HEK293 (cell line): ENCODE data around the gene TBC1D5.

Experiments
- CTCF ChIA-PET: fragments of 350-600 bp; formaldehyde crosslinking; extraction: SDS; loops from one replicate; lab custom pipeline; 2021; ENCODE audit warnings: antibody characterized with exemption; lab: Yijun Ruan, JAX
- POLR2A ChIA-PET: fragments of 300-600 bp; formaldehyde crosslinking; extraction: SDS; loops from one replicate; lab custom pipeline; 2020; ENCODE audit warnings: antibody characterized with exemption, inconsistent platforms; lab: Yijun Ruan, JAX
- H3K27ac ChIP-seq: fragments of 200-500 bp; sonication (Bioruptor generic); 2 replicates; pipeline ENCODE4 v1.5.1; 2014; ENCODE audit warnings: low read depth, low read length, control low read depth, inconsistent platforms; ENCODE audit errors: extremely low read depth
- H3K36me3 ChIP-seq, 2 experiments: fragments of 200-500 bp in 1 of 2; sonication (Bioruptor generic) in 1 of 2; 1 replicate in 1 of 2; 2 replicates in 1 of 2; pipeline ENCODE4 v1.5.1; 2014 to 2017; ENCODE audit warnings: inconsistent platforms in 2 of 2, low read length in 2 of 2; ENCODE audit not compliant: control insufficient read depth in 2 of 2, insufficient read depth in 1 of 2
- H3K4me1 ChIP-seq: fragments of 200-500 bp; sonication (Bioruptor generic); 2 replicates; pipeline ENCODE4 v1.5.1; 2014; ENCODE audit warnings: mild to moderate bottlenecking, low read length, inconsistent platforms; ENCODE audit not compliant: control insufficient read depth, insufficient read depth
- H3K4me3 ChIP-seq: 2 replicates; pipeline ENCODE4 v1.5.1; 2011; ENCODE audit warnings: low read depth, mild to moderate bottlenecking, control low read depth, low read length, moderate library complexity
- H3K9me3 ChIP-seq: fragments of 200-500 bp; sonication (Bioruptor generic); 2 replicates; pipeline ENCODE4 v1.5.1; 2014; ENCODE audit warnings: low read depth, low read length, inconsistent platforms; ENCODE audit not compliant: control insufficient read depth, insufficient read depth
- BCL11B ChIP-seq: fragments of 450-650 bp; formaldehyde crosslinking; IDR thresholded peaks from 2 replicates; pipeline ENCODE4 v1.5.1; 2016; ENCODE audit warnings: low read depth, missing biosample characterization, missing genetic modification characterization
- GLIS1 ChIP-seq: fragments of 450-650 bp; formaldehyde crosslinking; IDR thresholded peaks from 2 replicates; pipeline ENCODE4 v1.5.1; 2016; ENCODE audit warnings: missing biosample characterization, missing genetic modification characterization
- GLIS2 ChIP-seq: fragments of 450-650 bp; formaldehyde crosslinking; IDR thresholded peaks from 2 replicates; pipeline ENCODE4 v1.5.1; 2016; ENCODE audit warnings: missing biosample characterization, missing genetic modification characterization
- IKZF3 ChIP-seq: fragments of 450-650 bp; IDR thresholded peaks from 2 replicates; pipeline ENCODE4 v1.5.0; 2018; ENCODE audit warnings: missing biosample characterization, mild to moderate bottlenecking, missing genetic modification characterization, moderate library complexity
- MZF1 ChIP-seq: fragments of 450-650 bp; formaldehyde crosslinking; IDR thresholded peaks from 2 replicates; pipeline ENCODE4 v1.5.1; 2017; ENCODE audit warnings: missing biosample characterization, missing genetic modification characterization, borderline replicate concordance
- OVOL3 ChIP-seq: fragments of 450-650 bp; formaldehyde crosslinking; IDR thresholded peaks from 2 replicates; pipeline ENCODE4 v1.5.1; 2016; ENCODE audit warnings: missing biosample characterization, missing genetic modification characterization
- TSHZ1 ChIP-seq: fragments of 450-650 bp; formaldehyde crosslinking; IDR thresholded peaks from 2 replicates; pipeline ENCODE4 v1.5.1; 2016; ENCODE audit warnings: missing biosample characterization, missing genetic modification characterization, borderline replicate concordance
- WT1 ChIP-seq: fragments of 450-650 bp; formaldehyde crosslinking; IDR thresholded peaks from 2 replicates; pipeline ENCODE4 v1.5.1; 2016; ENCODE audit warnings: missing biosample characterization, missing genetic modification characterization
- ZBTB1 ChIP-seq: fragments of 450-650 bp; formaldehyde crosslinking; IDR thresholded peaks from 2 replicates; pipeline ENCODE4 v1.5.1; 2016; ENCODE audit warnings: missing biosample characterization, missing genetic modification characterization
- ZEB2 ChIP-seq: fragments of 450-650 bp; formaldehyde crosslinking; IDR thresholded peaks from 2 replicates; pipeline ENCODE4 v1.5.1; 2016; ENCODE audit warnings: missing biosample characterization, missing genetic modification characterization
- ZFP69B ChIP-seq: fragments of 450-650 bp; formaldehyde crosslinking; IDR thresholded peaks from 2 replicates; pipeline ENCODE4 v1.5.1; 2016; ENCODE audit warnings: missing biosample characterization, missing genetic modification characterization
- ZNF133 ChIP-seq: fragments of 450-650 bp; formaldehyde crosslinking; IDR thresholded peaks from 2 replicates; pipeline ENCODE4 v1.5.1; 2016; ENCODE audit warnings: missing biosample characterization, missing genetic modification characterization
- ZNF174 ChIP-seq: fragments of 450-650 bp; formaldehyde crosslinking; IDR thresholded peaks from 2 replicates; pipeline ENCODE4 v1.5.0; 2017; ENCODE audit warnings: missing biosample characterization, mild to moderate bottlenecking, missing genetic modification characterization
- ZNF214 ChIP-seq: fragments of 450-650 bp; formaldehyde crosslinking; IDR thresholded peaks from 2 replicates; pipeline ENCODE4 v1.5.1; 2017; ENCODE audit warnings: missing biosample characterization, mild to moderate bottlenecking, missing genetic modification characterization, borderline replicate concordance
- ZNF221 ChIP-seq: fragments of 450-650 bp; formaldehyde crosslinking; IDR thresholded peaks from 2 replicates; pipeline ENCODE4 v1.5.1; 2017; ENCODE audit warnings: missing biosample characterization, missing genetic modification characterization, borderline replicate concordance
- ZNF24 ChIP-seq: fragments of 450-650 bp; formaldehyde crosslinking; IDR thresholded peaks from 2 replicates; pipeline ENCODE4 v1.5.1; 2016; ENCODE audit warnings: missing biosample characterization, missing genetic modification characterization
- ZNF350 ChIP-seq: fragments of 450-650 bp; formaldehyde crosslinking; IDR thresholded peaks from 2 replicates; pipeline ENCODE4 v1.5.0; 2017; ENCODE audit warnings: missing biosample characterization, mild to moderate bottlenecking, missing genetic modification characterization
- ZNF37A ChIP-seq: fragments of 450-650 bp; IDR thresholded peaks from 2 replicates; pipeline ENCODE4 v1.5.1; 2018; ENCODE audit warnings: missing biosample characterization, missing genetic modification characterization
- ZNF530 ChIP-seq: fragments of 450-650 bp; formaldehyde crosslinking; IDR thresholded peaks from 2 replicates; pipeline ENCODE4 v1.5.1; 2016; ENCODE audit warnings: low read depth, missing biosample characterization, missing genetic modification characterization
- ZNF544 ChIP-seq: fragments of 450-650 bp; formaldehyde crosslinking; IDR thresholded peaks from 2 replicates; pipeline ENCODE4 v1.5.0; 2017; ENCODE audit warnings: missing biosample characterization, missing genetic modification characterization
- ZNF600 ChIP-seq: fragments of 450-650 bp; formaldehyde crosslinking; IDR thresholded peaks from 2 replicates; pipeline ENCODE4 v1.5.1; 2016; ENCODE audit warnings: missing biosample characterization, missing genetic modification characterization
- ZNF621 ChIP-seq: fragments of 450-650 bp; formaldehyde crosslinking; IDR thresholded peaks from 2 replicates; pipeline ENCODE4 v1.5.1; 2017; ENCODE audit warnings: missing biosample characterization, missing genetic modification characterization
- ZNF792 ChIP-seq: fragments of 450-650 bp; formaldehyde crosslinking; IDR thresholded peaks from 2 replicates; pipeline ENCODE4 v1.5.1; 2016; ENCODE audit warnings: missing biosample characterization, missing genetic modification characterization
- ZSCAN16 ChIP-seq: fragments of 450-650 bp; formaldehyde crosslinking; IDR thresholded peaks from 2 replicates; pipeline ENCODE4 v1.5.1; 2016; ENCODE audit warnings: missing biosample characterization, missing genetic modification characterization
- TF ChIP-seq, protein P1 (sequence below): fragments of 450-650 bp; formaldehyde crosslinking; optimal IDR thresholded peaks from 2 replicates; pipeline ENCODE3; 2016; ENCODE audit warnings: missing biosample characterization, mild to moderate bottlenecking, missing genetic modification characterization
- TF ChIP-seq, protein P2 (sequence below): fragments of 450-650 bp; formaldehyde crosslinking; IDR thresholded peaks from 2 replicates; pipeline ENCODE4 v1.5.1; 2016; ENCODE audit warnings: missing biosample characterization, missing genetic modification characterization

TBC1D5 gene

DNA sequence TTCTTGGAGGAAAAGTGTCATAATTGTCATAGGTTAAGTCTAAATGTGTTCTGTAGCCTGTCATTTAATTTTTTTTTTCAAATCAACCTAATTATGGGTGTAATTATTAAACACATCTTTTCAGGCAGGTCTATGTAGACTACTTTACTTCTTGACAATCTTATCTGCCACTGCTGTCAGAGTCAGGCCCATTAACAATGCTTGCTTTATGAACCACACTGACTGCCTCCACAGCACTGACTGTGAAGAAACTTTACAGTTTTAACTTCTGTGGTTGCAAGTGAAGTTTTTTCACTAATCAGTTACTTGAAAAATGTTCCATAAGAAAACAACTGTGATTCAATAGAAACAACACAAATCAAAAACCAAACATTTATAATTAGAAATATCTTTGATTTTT is 449.9 kb downstream of the TBC1D5 start:
- CTCF ChIA-PET, result no interaction called here
- H3K36me3 ChIP-seq, result no peaks in the 10 kb centered on the region
- POLR2A ChIA-PET, result no interaction called here
- TF ChIP-seq ZFP69B (tag by site-specific recombination) (no peak), IKZF3 (tag by site-specific recombination) (no peak), ZBTB1 (tag by site-specific recombination) (no peak), ZNF621 (tag by site-specific recombination) (no peak), ZNF530 (tag by site-specific recombination) (no peak), TSHZ1 (tag by site-specific recombination) (no peak), ZNF174 (tag by site-specific recombination) (no peak), ZNF24 (tag by site-specific recombination) (no peak), ZNF600 (tag by site-specific recombination) (no peak), WT1 (no peak), ZNF544 (tag by site-specific recombination) (no peak), GLIS1 (tag by site-specific recombination) (no peak), ZNF221 (no peak)
- TF ChIP-seq, protein P1, sequence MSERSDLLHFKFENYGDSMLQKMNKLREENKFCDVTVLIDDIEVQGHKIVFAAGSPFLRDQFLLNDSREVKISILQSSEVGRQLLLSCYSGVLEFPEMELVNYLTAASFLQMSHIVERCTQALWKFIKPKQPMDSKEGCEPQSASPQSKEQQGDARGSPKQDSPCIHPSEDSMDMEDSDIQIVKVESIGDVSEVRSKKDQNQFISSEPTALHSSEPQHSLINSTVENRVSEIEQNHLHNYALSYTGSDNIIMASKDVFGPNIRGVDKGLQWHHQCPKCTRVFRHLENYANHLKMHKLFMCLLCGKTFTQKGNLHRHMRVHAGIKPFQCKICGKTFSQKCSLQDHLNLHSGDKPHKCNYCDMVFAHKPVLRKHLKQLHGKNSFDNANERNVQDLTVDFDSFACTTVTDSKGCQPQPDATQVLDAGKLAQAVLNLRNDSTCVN, result no peak
- TF ChIP-seq, protein P2, sequence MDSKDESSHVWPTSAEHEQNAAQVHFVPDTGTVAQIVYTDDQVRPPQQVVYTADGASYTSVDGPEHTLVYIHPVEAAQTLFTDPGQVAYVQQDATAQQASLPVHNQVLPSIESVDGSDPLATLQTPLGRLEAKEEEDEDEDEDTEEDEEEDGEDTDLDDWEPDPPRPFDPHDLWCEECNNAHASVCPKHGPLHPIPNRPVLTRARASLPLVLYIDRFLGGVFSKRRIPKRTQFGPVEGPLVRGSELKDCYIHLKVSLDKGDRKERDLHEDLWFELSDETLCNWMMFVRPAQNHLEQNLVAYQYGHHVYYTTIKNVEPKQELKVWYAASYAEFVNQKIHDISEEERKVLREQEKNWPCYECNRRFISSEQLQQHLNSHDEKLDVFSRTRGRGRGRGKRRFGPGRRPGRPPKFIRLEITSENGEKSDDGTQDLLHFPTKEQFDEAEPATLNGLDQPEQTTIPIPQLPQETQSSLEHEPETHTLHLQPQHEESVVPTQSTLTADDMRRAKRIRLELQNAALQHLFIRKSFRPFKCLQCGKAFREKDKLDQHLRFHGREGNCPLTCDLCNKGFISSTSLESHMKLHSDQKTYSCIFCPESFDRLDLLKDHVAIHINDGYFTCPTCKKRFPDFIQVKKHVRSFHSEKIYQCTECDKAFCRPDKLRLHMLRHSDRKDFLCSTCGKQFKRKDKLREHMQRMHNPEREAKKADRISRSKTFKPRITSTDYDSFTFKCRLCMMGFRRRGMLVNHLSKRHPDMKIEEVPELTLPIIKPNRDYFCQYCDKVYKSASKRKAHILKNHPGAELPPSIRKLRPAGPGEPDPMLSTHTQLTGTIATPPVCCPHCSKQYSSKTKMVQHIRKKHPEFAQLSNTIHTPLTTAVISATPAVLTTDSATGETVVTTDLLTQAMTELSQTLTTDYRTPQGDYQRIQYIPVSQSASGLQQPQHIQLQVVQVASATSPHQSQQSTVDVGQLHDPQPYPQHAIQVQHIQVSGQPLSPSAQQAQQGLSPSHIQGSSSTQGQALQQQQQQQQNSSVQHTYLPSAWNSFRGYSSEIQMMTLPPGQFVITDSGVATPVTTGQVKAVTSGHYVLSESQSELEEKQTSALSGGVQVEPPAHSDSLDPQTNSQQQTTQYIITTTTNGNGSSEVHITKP, result no peak
- H3K4me3 ChIP-seq, result no peak overlapping the region
- H3K4me1 ChIP-seq, result peaks cover 4% of the 10 kb centered on the region; the same call in 1 of the 2 replicates
- H3K27ac ChIP-seq, result no peak overlapping the region
- H3K9me3 ChIP-seq, result no peaks in the 10 kb centered on the region

- no peaks in the 10 kb centered on the region for H3K4me1 ChIP-seq
- no peak overlapping the region for H3K4me3 ChIP-seq
- no peaks in the 10 kb centered on the region for H3K36me3 ChIP-seq
- ChIA-PET POLR2A (no interaction called here), CTCF (no interaction called here)
- no peak overlapping the region for H3K27ac ChIP-seq
- no peaks in the 10 kb centered on the region for H3K9me3 ChIP-seq
- TF ChIP-seq ZNF214 (tag by site-specific recombination) (no peak), ZNF133 (tag by site-specific recombination) (no peak), ZBTB1 (tag by site-specific recombination) (no peak), ZNF37A (no peak), BCL11B (tag by site-specific recombination) (no peak), OVOL3 (no peak), ZNF350 (tag by site-specific recombination) (no peak), ZNF792 (tag by site-specific recombination) (no peak), ZSCAN16 (no peak), ZFP69B (tag by site-specific recombination) (no peak), ZEB2 (tag by site-specific recombination) (no peak), MZF1 (tag by site-specific recombination) (no peak), GLIS2 (tag by site-specific recombination) (no peak)
These were observed 451.5 kb downstream of the TBC1D5 start for GRCh38 chr3:17290894-17291293.
